Colon (tissue), 2 donors: ENCODE measurements around the gene CDC14B.
"Not testable (repeated sequence)": the region's sequence is repeated elsewhere in the genome, so short reads cannot be mapped to it uniquely, and the experiment has no call there.

ENCODE experiments used
- FAIRE-seq: peaks from 2 replicates; lab custom pipeline; 2012; peaks lifted over from hg19 to GRCh38; lab: Jason Lieb, UNC
- donor health status: control.
- donor health status: control.

CDC14B gene

GRCh38 chr9:96619491-96620180, at the start of gene CDC14B:
Gene CDC14B, minus strand, starts transcription at chr9:96619843. Its CDS starts 465 bp downstream, at chr9:96619378.
- FAIRE-seq, result no peak

- FAIRE-seq, result no peak
Measured at GRCh38 chr9:96668868-96669534, 49.4 kb upstream of the CDC14B start.

GRCh38 chr9:96667363-96667728, 47.7 kb upstream of the CDC14B start:
- FAIRE-seq, result no peak

- not testable (repeated sequence) for FAIRE-seq
Measured at GRCh38 chr9:96666653-96667362, 47.2 kb upstream of the CDC14B start.

- no peak for FAIRE-seq
Measured at GRCh38 chr9:96665789-96666188, 46.1 kb upstream of the CDC14B start.

GRCh38 chr9:96663506-96664120, 44.0 kb upstream of the CDC14B start:
- FAIRE-seq, result no peak

- FAIRE-seq, result no peak
Measured at GRCh38 chr9:96661711-96662110, 42.1 kb upstream of the CDC14B start.

- no peak for FAIRE-seq
Measured at GRCh38 chr9:96660692-96661248, 41.1 kb upstream of the CDC14B start.

DNA sequence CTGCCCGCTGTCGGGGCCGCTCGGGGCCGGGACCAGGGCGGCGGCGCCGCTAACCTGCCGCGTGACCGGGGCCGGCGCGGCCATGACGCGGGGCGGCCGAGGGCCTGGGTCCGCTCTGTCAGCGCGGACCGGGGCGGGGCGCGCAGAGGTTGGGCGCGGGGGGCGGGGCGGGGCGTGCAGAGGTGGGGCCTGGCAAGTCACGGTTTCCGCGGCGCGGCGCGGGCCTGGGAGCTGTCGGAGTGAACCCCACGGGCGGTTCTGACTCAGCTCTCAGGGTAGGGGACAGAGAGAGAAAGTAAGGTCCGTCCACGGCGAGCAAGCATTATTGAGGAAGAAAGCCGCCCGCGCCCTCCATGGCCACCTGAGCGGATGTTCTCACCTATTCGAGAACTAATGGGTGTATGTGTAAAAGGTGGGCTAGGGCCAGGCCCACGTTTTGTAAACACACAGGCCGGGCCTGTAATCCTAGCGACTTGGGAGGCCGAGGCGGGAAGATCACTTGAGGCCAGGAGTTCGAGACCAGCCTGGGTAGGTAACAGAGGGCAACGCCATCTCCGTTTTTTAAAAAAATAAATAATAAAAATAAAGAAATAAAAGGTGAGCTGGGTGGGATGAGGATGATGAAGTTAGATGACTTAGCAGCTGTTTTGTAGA, 35.7 kb upstream of the CDC14B start, which contains the start of gene PRXL2C:
TSS of gene PRXL2C (minus strand) at position 120 of the 654 bp plus-strand sequence. CDS start at position 84, 36 bp downstream.
- no peak for FAIRE-seq

- no peak for FAIRE-seq
Measured at GRCh38 chr9:96654450-96655197, 35.0 kb upstream of the CDC14B start.

GRCh38 chr9:96651626-96652025, 32.0 kb upstream of the CDC14B start:
- FAIRE-seq, result no peak

DNA sequence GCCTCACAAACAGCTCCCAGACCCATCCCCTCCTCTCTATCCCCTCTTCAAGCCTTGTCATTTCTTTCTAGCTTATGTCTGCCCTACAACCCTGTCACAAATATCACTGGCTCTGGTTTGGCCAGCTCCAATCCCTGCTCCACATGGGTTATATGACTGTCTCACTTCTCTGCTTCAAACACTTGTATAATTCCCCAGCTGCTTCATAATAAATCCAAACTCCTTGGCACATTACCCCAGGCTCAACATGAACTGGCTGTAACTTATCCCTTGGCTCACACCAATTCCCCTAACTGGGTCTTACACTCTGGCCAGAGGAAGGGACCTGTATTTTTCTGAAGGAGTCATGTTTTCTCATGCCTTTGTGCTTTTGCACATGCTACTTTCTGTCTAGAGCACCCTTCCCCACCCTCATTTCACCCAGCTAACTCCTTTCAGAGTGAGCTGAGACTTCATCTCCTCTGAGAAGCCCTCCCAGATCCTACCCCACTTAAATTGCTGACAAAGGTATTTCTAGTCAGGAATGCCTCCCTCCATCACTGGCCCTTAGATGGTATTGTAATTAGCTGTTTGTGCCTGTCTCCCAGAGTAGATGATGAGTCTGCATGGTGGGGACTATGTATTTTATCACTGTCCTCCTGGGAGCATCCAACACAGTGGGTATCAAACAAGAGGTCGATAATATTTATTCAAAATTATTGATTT, 30.1 kb upstream of the CDC14B start:
- FAIRE-seq, result no peak

GRCh38 chr9:96646081-96646991, 26.7 kb upstream of the CDC14B start:
- no peak for FAIRE-seq

DNA sequence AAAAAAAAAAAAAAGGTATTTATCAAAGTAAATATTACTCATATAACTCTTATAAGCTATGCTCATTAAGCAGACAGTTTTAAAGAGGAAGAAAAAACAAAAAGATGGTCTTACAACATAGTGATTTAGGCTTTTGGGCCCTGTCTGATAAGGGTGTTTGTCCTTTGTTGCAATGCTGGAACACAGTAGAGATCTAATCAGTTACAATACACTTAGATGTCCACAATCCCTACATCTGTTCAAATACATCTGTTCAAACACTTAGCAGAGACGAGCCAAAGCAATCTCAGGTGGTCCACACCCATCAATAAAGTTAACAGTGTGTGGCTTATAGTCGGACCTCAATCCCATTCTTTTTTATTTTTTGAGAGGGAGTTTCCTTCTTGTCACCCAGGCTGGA, 24.5 kb upstream of the CDC14B start:
- no peak for FAIRE-seq

DNA sequence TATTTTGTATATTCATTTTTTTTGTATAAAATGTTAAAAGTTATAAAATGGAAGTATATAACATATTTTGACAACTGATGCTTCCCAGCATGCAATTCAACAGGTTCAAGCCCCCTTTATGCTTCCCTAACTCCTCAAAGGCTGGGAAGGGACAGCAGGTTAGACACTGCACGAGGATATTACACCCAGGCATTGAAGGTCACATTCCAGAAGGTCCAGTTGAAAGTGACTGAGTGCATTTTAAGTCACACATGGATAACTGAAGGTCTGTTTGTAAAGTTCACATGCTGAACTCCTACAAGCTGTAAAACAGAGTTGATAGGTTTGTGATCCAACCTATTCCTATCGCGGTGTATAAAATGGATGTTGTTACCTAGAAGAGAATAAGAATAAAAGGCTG, 21.9 kb upstream of the CDC14B start:
- FAIRE-seq, result no peak

GRCh38 chr9:96638606-96639364, 19.1 kb upstream of the CDC14B start:
- FAIRE-seq, result no peak

- no peak for FAIRE-seq
Measured at GRCh38 chr9:96636368-96636767, 16.7 kb upstream of the CDC14B start.

GRCh38 chr9:96633579-96633978, 13.9 kb upstream of the CDC14B start:
- not testable (repeated sequence) for FAIRE-seq

DNA sequence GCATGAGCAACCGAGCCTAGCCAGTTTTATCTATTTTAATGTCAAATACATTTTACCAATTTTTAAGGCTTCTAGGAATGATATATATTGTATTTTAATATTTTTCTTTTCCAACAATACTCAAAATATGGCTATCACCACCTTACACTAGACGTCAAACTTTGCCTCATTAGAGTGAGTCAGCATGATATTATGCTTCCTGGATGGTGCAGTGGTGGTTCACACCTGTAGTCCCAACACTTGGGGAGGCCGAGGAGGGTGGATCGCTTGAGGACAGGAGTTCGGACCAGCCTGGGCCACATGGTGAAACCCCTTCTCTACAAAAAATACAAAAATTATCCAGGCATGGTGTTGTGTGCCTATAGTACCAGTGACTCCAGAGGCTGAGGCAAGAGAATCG, 7.3 kb upstream of the CDC14B start:
- no peak for FAIRE-seq
